ENCODE measurements around the gene NMUR2. TPM values are rescaled to one million over a fixed set of nuclear protein-coding genes. Genes with fewer than 3 reads are reported as not detected.

NMUR2 gene, protein sequence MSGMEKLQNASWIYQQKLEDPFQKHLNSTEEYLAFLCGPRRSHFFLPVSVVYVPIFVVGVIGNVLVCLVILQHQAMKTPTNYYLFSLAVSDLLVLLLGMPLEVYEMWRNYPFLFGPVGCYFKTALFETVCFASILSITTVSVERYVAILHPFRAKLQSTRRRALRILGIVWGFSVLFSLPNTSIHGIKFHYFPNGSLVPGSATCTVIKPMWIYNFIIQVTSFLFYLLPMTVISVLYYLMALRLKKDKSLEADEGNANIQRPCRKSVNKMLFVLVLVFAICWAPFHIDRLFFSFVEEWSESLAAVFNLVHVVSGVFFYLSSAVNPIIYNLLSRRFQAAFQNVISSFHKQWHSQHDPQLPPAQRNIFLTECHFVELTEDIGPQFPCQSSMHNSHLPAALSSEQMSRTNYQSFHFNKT
- not detected in 2 replicates for total RNA-seq

DNA sequence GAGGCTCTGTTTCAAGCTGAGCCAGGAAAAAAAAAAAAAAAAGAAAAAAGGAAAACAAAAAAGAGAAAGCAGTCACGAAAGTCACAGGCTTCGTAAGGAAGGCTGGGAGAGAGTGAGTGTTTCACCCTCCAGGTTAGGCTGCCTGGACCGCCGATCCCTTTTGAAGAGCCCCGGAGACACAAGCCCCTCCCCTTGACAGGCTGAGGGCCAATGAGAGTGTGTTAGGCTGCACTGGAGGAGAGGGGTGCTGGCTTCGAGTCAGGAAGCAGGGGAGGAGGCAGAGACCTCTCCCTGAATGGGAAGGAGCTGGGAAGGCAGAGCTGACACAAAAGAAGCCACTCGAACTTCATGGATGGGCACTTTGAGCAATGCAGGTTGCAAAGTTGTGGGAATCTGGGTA is at the start of gene NMUR2:
Gene NMUR2, minus strand, starts transcription at position 135 of the 400 bp plus-strand sequence. CDS start 166 bp downstream, outside the sequence.

Measured in vein endothelial cell (primary cell).